Activated CD8-positive, alpha-beta T cell treated with anti-CD3 and anti-CD28 coated beads for 36 hours (primary cell): ENCODE data around the gene SDC1. TPM values are rescaled to one million over a fixed set of nuclear protein-coding genes. Genes with fewer than 3 reads are reported as not detected.

Experiments
- ATAC-seq: fragments of 200-7000 bp; cut with Tn5 transposase; one replicate; pipeline ENCODE4 v1.10.0; 2021; ENCODE audit warnings: mild to moderate bottlenecking, moderate library complexity
- CTCF ChIA-PET: fragments of 350-600 bp; sonication (Branson Sonifier 250); formaldehyde crosslinking; loops from one replicate; lab custom pipeline; 2021; ENCODE audit warnings: antibody characterized with exemption; lab: Charles Lee
- POLR2A ChIA-PET: fragments of 350-600 bp; sonication (Branson Sonifier 250); formaldehyde crosslinking; loops from one replicate; lab custom pipeline; 2021; ENCODE audit warnings: antibody characterized with exemption; lab: Charles Lee
- DNase-seq: peaks from one replicate; pipeline ENCODE4 v3.0.0-alpha.2; 2020
- H3K27ac Mint-ChIP-seq: one replicate; pipeline ENCODE4 v1.8.0; 2021; ENCODE audit warnings: mild to moderate bottlenecking, mixed read lengths
- H3K27me3 Mint-ChIP-seq: one replicate; pipeline ENCODE4 v1.8.0; 2021; ENCODE audit warnings: mixed read lengths
- H3K36me3 Mint-ChIP-seq: one replicate; pipeline ENCODE4 v1.8.0; 2021; ENCODE audit warnings: low read depth, mixed read lengths
- H3K4me1 Mint-ChIP-seq: one replicate; pipeline ENCODE4 v1.8.0; 2021; ENCODE audit warnings: low read depth, mixed read lengths
- H3K4me3 Mint-ChIP-seq: one replicate; pipeline ENCODE4 v1.8.0; 2021; ENCODE audit warnings: mild to moderate bottlenecking, moderate library complexity, mixed read lengths
- H3K9me3 Mint-ChIP-seq: one replicate; pipeline ENCODE4 v1.8.0; 2021; ENCODE audit warnings: mixed read lengths
- CTCF ChIP-seq: fragments of 200-600 bp; IDR thresholded peaks from one replicate; pipeline ENCODE4 v1.8.0; 2022; ENCODE audit warnings: antibody characterized with exemption, mild to moderate bottlenecking
- intact Hi-C: fragments of 100-400 bp; cut with micrococcal nuclease; formaldehyde crosslinking; loops from one replicate; pipeline ENCODE4 v1.10.0; 2022
- total RNA-seq, 2 experiments: library from RNA; stranded (reverse); gene quantifications; one replicate each; pipeline ENCODE4 v1.2.3, GENCODE V29; 2021

Gene SDC1
- total RNA-seq, 2 experiments from 2014 or later, result 0.11 to 0.14 TPM

- no peak overlapping the region for H3K27ac Mint-ChIP-seq
- POLR2A ChIA-PET, result no interaction called here
- intact Hi-C loops, result no loop called here
- H3K9me3 Mint-ChIP-seq, result no peaks in the 10 kb centered on the region
- no peak for TF ChIP-seq CTCF
- no peaks in the 10 kb centered on the region for H3K36me3 Mint-ChIP-seq
- no peaks in the 10 kb centered on the region for H3K4me1 Mint-ChIP-seq
- H3K4me3 Mint-ChIP-seq, result no peak overlapping the region
- ATAC-seq, result no peak
- no peak for DNase-seq
- CTCF ChIA-PET, result no interaction called here
- H3K27me3 Mint-ChIP-seq, result no peaks in the 10 kb centered on the region
Measured at GRCh38 chr2:20178249-20178607, 46.7 kb downstream of the SDC1 start.

GRCh38 chr2:20177556-20178248 lies 47.2 kb downstream of the SDC1 start:
- DNase-seq (no peak), ATAC-seq (no peak)
- Mint-ChIP-seq H3K27me3 (no peaks in the 10 kb centered on the region), H3K9me3 (no peaks in the 10 kb centered on the region), H3K27ac (no peak overlapping the region), H3K36me3 (no peaks in the 10 kb centered on the region), H3K4me3 (no peak overlapping the region), H3K4me1 (no peaks in the 10 kb centered on the region)
- TF ChIP-seq CTCF, result no peak
- intact Hi-C loops, result no loop called here
- CTCF ChIA-PET, result no interaction called here
- POLR2A ChIA-PET, result no interaction called here

- no peak overlapping the region for H3K27ac Mint-ChIP-seq
- intact Hi-C loops, result no loop called here
- no peaks in the 10 kb centered on the region for H3K4me1 Mint-ChIP-seq
- H3K36me3 Mint-ChIP-seq, result no peaks in the 10 kb centered on the region
- ATAC-seq (no peak), DNase-seq (no peak)
- TF ChIP-seq CTCF, result no peak
- no peak overlapping the region for H3K4me3 Mint-ChIP-seq
- ChIA-PET CTCF (no interaction called here), POLR2A (no interaction called here)
- no peaks in the 10 kb centered on the region for H3K9me3 Mint-ChIP-seq
- H3K27me3 Mint-ChIP-seq, result no peaks in the 10 kb centered on the region
Measured at GRCh38 chr2:20176760-20177159, 48.2 kb downstream of the SDC1 start.

GRCh38 chr2:20175931-20176330 lies 49.0 kb downstream of the SDC1 start:
- TF ChIP-seq CTCF, result no peak
- Mint-ChIP-seq H3K4me1 (no peaks in the 10 kb centered on the region), H3K9me3 (no peaks in the 10 kb centered on the region), H3K4me3 (no peak overlapping the region), H3K27ac (no peak overlapping the region), H3K27me3 (no peaks in the 10 kb centered on the region), H3K36me3 (no peaks in the 10 kb centered on the region)
- CTCF ChIA-PET, result no interaction called here
- ATAC-seq, result no peak
- DNase-seq, result no peak
- intact Hi-C loops, result no loop called here
- POLR2A ChIA-PET, result no interaction called here

GRCh38 chr2:20175267-20175666 lies 49.7 kb downstream of the SDC1 start:
- H3K9me3 Mint-ChIP-seq, result no peaks in the 10 kb centered on the region
- no peak overlapping the region for H3K27ac Mint-ChIP-seq
- POLR2A ChIA-PET, result no interaction called here
- no peak for TF ChIP-seq CTCF
- no peaks in the 10 kb centered on the region for H3K4me1 Mint-ChIP-seq
- H3K4me3 Mint-ChIP-seq, result no peak overlapping the region
- intact Hi-C loops, result no loop called here
- H3K27me3 Mint-ChIP-seq, result no peaks in the 10 kb centered on the region
- H3K36me3 Mint-ChIP-seq, result no peaks in the 10 kb centered on the region
- CTCF ChIA-PET, result no interaction called here
- ATAC-seq (no peak), DNase-seq (no peak)
